K562 (cell line): ENCODE measurements around the gene C18orf63.

ENCODE experiments used
- NRF1 ChIP-seq, 2 experiments: fragments of 450-650 bp; IDR thresholded peaks in 1 of 2; conservative IDR thresholded peaks in 1 of 2; 2 replicates each; pipeline ENCODE4 v1.6.1; 2014; ENCODE audit warnings: mild to moderate bottlenecking in 2 of 2
- PATZ1 ChIP-seq: fragments of 250-450 bp; sonication (Bioruptor Pico); IDR thresholded peaks from 2 replicates; pipeline ENCODE4 v1.5.0; 2020; ENCODE audit warnings: mild to moderate bottlenecking, borderline replicate concordance
- RAD21 ChIP-seq, 2 experiments: fragments of 250-450 bp in 1 of 2; fragments of 450-650 bp in 1 of 2; sonication (Bioruptor Pico) in 1 of 2; formaldehyde crosslinking in 1 of 2; IDR thresholded peaks in 1 of 2; conservative IDR thresholded peaks in 1 of 2; 2 replicates each; pipeline versions ENCODE4 v1.4.0 to v1.8.0; 2020 to 2022; ENCODE audit warnings: mild to moderate bottlenecking in 2 of 2, moderate library complexity in 1 of 2
- SPI1 ChIP-seq: IDR thresholded peaks from 2 replicates; pipeline ENCODE4 v1.6.1; 2011; ENCODE audit warnings: low read depth, low read length, control low read depth, borderline replicate concordance
- SRF ChIP-seq, 2 experiments: fragments of 250-450, 450-650 bp in 1 of 2; sonication (Bioruptor Pico) in 1 of 2; sonication (generic) in 1 of 2; formaldehyde crosslinking; IDR thresholded peaks; 2 replicates each; pipeline versions ENCODE4 v1.5.0 to v1.5.1; 2020 to 2022; ENCODE audit warnings: mild to moderate bottlenecking in 1 of 2, missing genetic modification reagents in 1 of 2
- TBL1XR1 ChIP-seq, 2 experiments: IDR thresholded peaks; 2 replicates each; pipeline ENCODE4 v1.6.1; 2012; ENCODE audit warnings: improper control_type of control experiment in 2 of 2, low read length in 2 of 2, mild to moderate bottlenecking in 1 of 2
- ZFP1 ChIP-seq: fragments of 450-650 bp; formaldehyde crosslinking; IDR thresholded peaks from 2 replicates; pipeline ENCODE4 v1.4.0; 2020; ENCODE audit warnings: mild to moderate bottlenecking, mixed read lengths
- ZNF274 ChIP-seq: IDR thresholded peaks from 2 replicates; pipeline ENCODE4 v1.6.1; 2011; ENCODE audit warnings: low read depth, mild to moderate bottlenecking, low read length, moderate library complexity, borderline replicate concordance

GRCh38 chr18:74316257-74317170 lies 875 bp downstream of the C18orf63 start:
- TF ChIP-seq SPI1 = no peak
- TF ChIP-seq ZNF274 = no peak
- TF ChIP-seq PATZ1 = no peak
- TF ChIP-seq NRF1 (conservative IDR thresholded peaks at IDR 0.05 in 1 of 2, IDR thresholded peaks at IDR 0.05 in 1 of 2) = no peak
- TF ChIP-seq ZFP1 = no peak
- TF ChIP-seq RAD21 (CRISPR knock-in tag; conservative IDR thresholded peaks at IDR 0.05 in 1 of 2, IDR thresholded peaks at IDR 0.05 in 1 of 2) = no peak
- TF ChIP-seq SRF (CRISPR knock-in tag; IDR thresholded peaks at IDR 0.05) = no peak
- TF ChIP-seq TBL1XR1 (IDR thresholded peaks at IDR 0.05; ENCODE audit: low read length in 2 of 2) = no peak
